Stimulated activated naive B cell treated with anti-CD40 and anti-IgM and Interleukin-4, amounts not matched to agents 10 μg/mL and 1 μg/mL and 100 μg/mL, for 72 hours (primary cell): Measurements from ENCODE around the gene NUP214.
A peak's percentile ranks its signal among the peaks of the same experiment; 100 is the strongest.
"Not testable (repeated sequence)": the region's sequence is repeated elsewhere in the genome, so short reads cannot be mapped to it uniquely, and the experiment has no call there.

ENCODE experiments used
- ATAC-seq, 2 donors: fragments of 150-1000 bp; cut with Tn5 transposase; replicated peaks; 2 replicates each; pipeline ENCODE4 v1.10.0; 2021; ENCODE audit warnings: moderate library complexity in 1 of 2
- DNase-seq: peaks from one replicate; pipeline ENCODE4 v3.0.0; 2021
- H3K27ac Mint-ChIP-seq: one replicate; pipeline ENCODE4 v1.8.0; 2022; ENCODE audit warnings: mild to moderate bottlenecking, mixed read lengths
- H3K27me3 Mint-ChIP-seq, 2 donors: one replicate each; pipeline ENCODE4 v1.8.0; 2022; ENCODE audit warnings: mixed read lengths in 2 of 2
- H3K36me3 Mint-ChIP-seq, 2 donors: one replicate each; pipeline ENCODE4 v1.8.0; 2022; ENCODE audit warnings: mixed read lengths in 2 of 2, mild to moderate bottlenecking in 1 of 2
- H3K4me1 Mint-ChIP-seq, 2 donors: one replicate each; pipeline ENCODE4 v1.8.0; 2022; ENCODE audit warnings: mixed read lengths in 2 of 2, mild to moderate bottlenecking in 1 of 2
- H3K4me3 Mint-ChIP-seq, 2 donors: one replicate each; pipeline ENCODE4 v1.8.0; 2022; ENCODE audit warnings: mild to moderate bottlenecking in 2 of 2, mixed read lengths in 2 of 2, moderate library complexity in 1 of 2
- H3K9me3 Mint-ChIP-seq, 2 donors: one replicate each; pipeline ENCODE4 v1.8.0; 2022; ENCODE audit warnings: mixed read lengths in 2 of 2, mild to moderate bottlenecking in 1 of 2

The NUP214 gene

GRCh38 chr9:131146186-131146585, 20.8 kb downstream of the NUP214 start:
- H3K36me3 Mint-ChIP-seq = peaks cover 52 to 61% of the 10 kb centered on the region in 2 donors
- H3K27me3 Mint-ChIP-seq = no peaks in the 10 kb centered on the region
- H3K9me3 Mint-ChIP-seq = no peaks in the 10 kb centered on the region
- H3K27ac Mint-ChIP-seq = no peak overlapping the region
- no peak for ATAC-seq
- peaks cover 0 to 8% of the 10 kb centered on the region in 2 donors for H3K4me1 Mint-ChIP-seq
- H3K4me3 Mint-ChIP-seq = no peak overlapping the region
- DNase-seq = no peak

GRCh38 chr9:131148276-131148675, 22.9 kb downstream of the NUP214 start:
- DNase-seq = no peak
- Mint-ChIP-seq H3K9me3 (no peaks in the 10 kb centered on the region), H3K36me3 (peaks cover 51 to 66% of the 10 kb centered on the region in 2 donors), H3K4me1 (peaks cover 0 to 8% of the 10 kb centered on the region in 2 donors), H3K4me3 (no peak overlapping the region), H3K27me3 (no peaks in the 10 kb centered on the region), H3K27ac (no peak overlapping the region)
- ATAC-seq = no peak

- no peak overlapping the region for H3K4me3 Mint-ChIP-seq
- peaks cover 2 to 8% of the 10 kb centered on the region in 2 donors for H3K4me1 Mint-ChIP-seq
- ATAC-seq (no peak), DNase-seq (no peak)
- H3K27me3 Mint-ChIP-seq = no peaks in the 10 kb centered on the region
- no peaks in the 10 kb centered on the region for H3K9me3 Mint-ChIP-seq
- H3K27ac Mint-ChIP-seq = peak overlapping the region; percentile 44
- H3K36me3 Mint-ChIP-seq = peaks cover 51 to 68% of the 10 kb centered on the region in 2 donors
Measured at GRCh38 chr9:131148966-131149687, 23.7 kb downstream of the NUP214 start.

- ATAC-seq = no peak
Measured at GRCh38 chr9:131149688-131150053, 24.3 kb downstream of the NUP214 start.

GRCh38 chr9:131153595-131153994, 28.2 kb downstream of the NUP214 start:
- Mint-ChIP-seq H3K9me3 (no peaks in the 10 kb centered on the region), H3K36me3 (peaks cover 47 to 64% of the 10 kb centered on the region in 2 donors)

More at GRCh38 chr9:131149688-131150053, 24.3 kb downstream of the NUP214 start:
- Mint-ChIP-seq H3K27me3 (no peaks in the 10 kb centered on the region), H3K36me3 (peaks cover 51 to 68% of the 10 kb centered on the region in 2 donors), H3K27ac (peak overlapping the region; percentile 44), H3K9me3 (no peaks in the 10 kb centered on the region), H3K4me3 (no peak overlapping the region), H3K4me1 (peaks cover 2 to 8% of the 10 kb centered on the region in 2 donors)
- no peak for DNase-seq

GRCh38 chr9:131158673-131159072, 33.3 kb downstream of the NUP214 start:
- H3K27me3 Mint-ChIP-seq, H3K27ac Mint-ChIP-seq, H3K4me1 Mint-ChIP-seq, ATAC-seq, H3K4me3 Mint-ChIP-seq, DNase-seq, H3K9me3 Mint-ChIP-seq: not testable (repeated sequence)
- peaks cover 38 to 52% of the 10 kb centered on the region in 2 donors for H3K36me3 Mint-ChIP-seq

More at GRCh38 chr9:131153595-131153994, 28.2 kb downstream of the NUP214 start:
- ATAC-seq = no peak
- peaks cover 2 to 8% of the 10 kb centered on the region in 2 donors for H3K4me1 Mint-ChIP-seq
- DNase-seq = no peak
- no peaks in the 10 kb centered on the region for H3K27me3 Mint-ChIP-seq
- H3K4me3 Mint-ChIP-seq = no peak overlapping the region
- no peak overlapping the region for H3K27ac Mint-ChIP-seq

GRCh38 chr9:131160416-131161112, 35.2 kb downstream of the NUP214 start:
- Mint-ChIP-seq H3K9me3 (no peaks in the 10 kb centered on the region), H3K27ac (no peak overlapping the region), H3K36me3 (peaks cover 29 to 44% of the 10 kb centered on the region in 2 donors), H3K4me1 (no peaks in the 10 kb centered on the region), H3K27me3 (no peaks in the 10 kb centered on the region), H3K4me3 (no peak overlapping the region)
- DNase-seq = no peak
- no peak for ATAC-seq

- no peak overlapping the region for H3K4me3 Mint-ChIP-seq
- no peaks in the 10 kb centered on the region for H3K9me3 Mint-ChIP-seq
- no peak for DNase-seq
- no peaks in the 10 kb centered on the region for H3K4me1 Mint-ChIP-seq
- H3K36me3 Mint-ChIP-seq = peaks cover 27 to 42% of the 10 kb centered on the region in 2 donors
- no peak overlapping the region for H3K27ac Mint-ChIP-seq
- ATAC-seq = no peak
- H3K27me3 Mint-ChIP-seq = no peaks in the 10 kb centered on the region
Measured at GRCh38 chr9:131161585-131161984, 36.2 kb downstream of the NUP214 start.

- Mint-ChIP-seq H3K27ac (no peak overlapping the region), H3K4me1 (no peaks in the 10 kb centered on the region), H3K36me3 (peaks cover 26 to 50% of the 10 kb centered on the region in 2 donors), H3K9me3 (no peaks in the 10 kb centered on the region), H3K27me3 (no peaks in the 10 kb centered on the region), H3K4me3 (no peak overlapping the region)
- DNase-seq = no peak
- ATAC-seq = no peak
Measured at GRCh38 chr9:131162886-131163285, 37.5 kb downstream of the NUP214 start.

GRCh38 chr9:131165523-131165922, 40.1 kb downstream of the NUP214 start:
- H3K9me3 Mint-ChIP-seq = no peaks in the 10 kb centered on the region
- H3K4me1 Mint-ChIP-seq = no peaks in the 10 kb centered on the region
- H3K36me3 Mint-ChIP-seq = peaks cover 27 to 44% of the 10 kb centered on the region in 2 donors
- no peak overlapping the region for H3K4me3 Mint-ChIP-seq
- ATAC-seq = no peak
- no peaks in the 10 kb centered on the region for H3K27me3 Mint-ChIP-seq
- no peak for DNase-seq
- peak overlapping the region; percentile 20 for H3K27ac Mint-ChIP-seq

- DNase-seq (no peak), ATAC-seq (no peak)
- no peak overlapping the region for H3K27ac Mint-ChIP-seq
- H3K27me3 Mint-ChIP-seq = no peaks in the 10 kb centered on the region
- H3K4me3 Mint-ChIP-seq = no peak overlapping the region
- H3K9me3 Mint-ChIP-seq = no peaks in the 10 kb centered on the region
- H3K36me3 Mint-ChIP-seq = peaks cover 30 to 54% of the 10 kb centered on the region in 2 donors
- H3K4me1 Mint-ChIP-seq = no peaks in the 10 kb centered on the region
Measured at GRCh38 chr9:131167146-131167692, 41.8 kb downstream of the NUP214 start.

GRCh38 chr9:131167936-131168335, 42.5 kb downstream of the NUP214 start:
- H3K36me3 Mint-ChIP-seq = peaks cover 31 to 53% of the 10 kb centered on the region in 2 donors
- no peak for ATAC-seq
- no peak overlapping the region for H3K4me3 Mint-ChIP-seq
- DNase-seq = no peak
- no peak overlapping the region for H3K27ac Mint-ChIP-seq
- H3K4me1 Mint-ChIP-seq = no peaks in the 10 kb centered on the region
- H3K27me3 Mint-ChIP-seq = no peaks in the 10 kb centered on the region
- no peaks in the 10 kb centered on the region for H3K9me3 Mint-ChIP-seq

GRCh38 chr9:131169563-131170240, 44.3 kb downstream of the NUP214 start:
- ATAC-seq (no peak), DNase-seq (no peak)
- Mint-ChIP-seq H3K36me3 (peaks cover 20 to 49% of the 10 kb centered on the region in 2 donors), H3K4me3 (no peak overlapping the region), H3K4me1 (no peaks in the 10 kb centered on the region), H3K27ac (no peak overlapping the region), H3K9me3 (no peaks in the 10 kb centered on the region), H3K27me3 (no peaks in the 10 kb centered on the region)

GRCh38 chr9:131173995-131174394, 48.6 kb downstream of the NUP214 start:
- Mint-ChIP-seq H3K4me3 (no peak overlapping the region), H3K9me3 (no peaks in the 10 kb centered on the region), H3K27me3 (no peaks in the 10 kb centered on the region), H3K36me3 (peaks cover 34 to 60% of the 10 kb centered on the region in 2 donors), H3K27ac (no peak overlapping the region), H3K4me1 (peaks cover 10 to 20% of the 10 kb centered on the region in 2 donors)
- DNase-seq (no peak), ATAC-seq (no peak)
